Kidney (tissue), 14 donors: ENCODE data around the gene NHSL2. TPM values are rescaled to one million over a fixed set of nuclear protein-coding genes. Genes with fewer than 3 reads are reported as not detected.

Experiments
- DNase-seq, 5 donors: peaks; one replicate each; pipeline ENCODE4 v3.0.0-alpha.2; 2013 to 2020
- FAIRE-seq: peaks from 2 replicates; lab custom pipeline; 2012; peaks lifted over from hg19 to GRCh38; lab: Jason Lieb, UNC
- H3K27ac ChIP-seq, 2 donors: one replicate each; pipeline ENCODE4 v1.7.0; 2013; ENCODE audit warnings: low read depth in 2 of 2, low read length in 2 of 2, inconsistent platforms in 1 of 2
- H3K27me3 ChIP-seq: one replicate; pipeline ENCODE4 v1.7.1; 2013; ENCODE audit warnings: low read length, inconsistent platforms; ENCODE audit not compliant: control insufficient read depth, insufficient read depth
- H3K36me3 ChIP-seq, 3 donors: one replicate each; pipeline versions ENCODE4 v1.7.0 to v1.7.1; 2013; ENCODE audit warnings: low read length in 3 of 3, control low read depth in 1 of 3, inconsistent platforms in 1 of 3; ENCODE audit not compliant: insufficient read depth in 3 of 3, control insufficient read depth in 2 of 3
- H3K4me1 ChIP-seq, 3 donors: one replicate each; pipeline versions ENCODE4 v1.7.0 to v1.7.1; 2013; ENCODE audit warnings: low read length in 3 of 3, inconsistent platforms in 1 of 3, low read depth in 1 of 3; ENCODE audit not compliant: control insufficient read depth in 2 of 3, insufficient read depth in 2 of 3
- H3K4me3 ChIP-seq, 3 donors: one replicate each; pipeline versions ENCODE4 v1.7.0 to v1.8.1; 2013; ENCODE audit warnings: low read length in 3 of 3, control low read depth in 1 of 3, inconsistent platforms in 1 of 3
- H3K9ac ChIP-seq, 3 donors: one replicate each; pipeline versions ENCODE4 v1.7.0 to v1.7.1; 2013; ENCODE audit warnings: low read length in 3 of 3, control low read depth in 1 of 3, inconsistent platforms in 1 of 3
- H3K9me3 ChIP-seq, 3 donors: one replicate each; pipeline versions ENCODE4 v1.7.0 to v1.7.1; 2013; ENCODE audit warnings: low read length in 3 of 3, control low read depth in 1 of 3, inconsistent platforms in 1 of 3; ENCODE audit not compliant: control insufficient read depth in 2 of 3, insufficient read depth in 1 of 3
- intact Hi-C: fragments of 100-400 bp; cut with DNase I; formaldehyde crosslinking; loops from one replicate; pipeline ENCODE4 v1.11.1; 2022
- polyA plus RNA-seq: library from polyadenylated mRNA; stranded (reverse); fragments of 350-450 nt; fragmentation: Illumina TruSeq; extraction: RNeasy Lipid Tissue Mini Kit (QIAGEN cat#74804); gene quantifications from one replicate; pipeline ENCODE4 v1.2.3, GENCODE V29; 2014; ENCODE audit warnings: low read depth, low replicate concordance; ENCODE audit not compliant: insufficient read depth
- total RNA-seq: library from RNA; stranded (reverse); fragmentation: NEBNext Ultra II Directional; extraction: Animal tissue kit (Norgen Biotek cat#: 25700); gene quantifications from one replicate; pipeline ENCODE4 v1.2.1, GENCODE V29; 2021
- TF ChIP-seq, protein P1 (sequence below): IDR thresholded peaks from 3 replicates; pipeline ENCODE4 v1.5.1; 2012; ENCODE audit warnings: mild to moderate bottlenecking, moderate library complexity, borderline replicate concordance; ENCODE audit not compliant: insufficient read depth; ENCODE audit errors: extremely low read depth
- donor health status: control.
- donor health status: control.
- donor health status: control.
- donor health status: control.
- donor health status: control.
- donor health status: DM: yes; HTN: yes; CAD: no.
- donor health status: Normal renal cell carcinoma (clear cell type).

Gene NHSL2
- total and polyA plus RNA-seq, 2 donors from 2014 or later: 1.3 to 10.8 TPM

DNA sequence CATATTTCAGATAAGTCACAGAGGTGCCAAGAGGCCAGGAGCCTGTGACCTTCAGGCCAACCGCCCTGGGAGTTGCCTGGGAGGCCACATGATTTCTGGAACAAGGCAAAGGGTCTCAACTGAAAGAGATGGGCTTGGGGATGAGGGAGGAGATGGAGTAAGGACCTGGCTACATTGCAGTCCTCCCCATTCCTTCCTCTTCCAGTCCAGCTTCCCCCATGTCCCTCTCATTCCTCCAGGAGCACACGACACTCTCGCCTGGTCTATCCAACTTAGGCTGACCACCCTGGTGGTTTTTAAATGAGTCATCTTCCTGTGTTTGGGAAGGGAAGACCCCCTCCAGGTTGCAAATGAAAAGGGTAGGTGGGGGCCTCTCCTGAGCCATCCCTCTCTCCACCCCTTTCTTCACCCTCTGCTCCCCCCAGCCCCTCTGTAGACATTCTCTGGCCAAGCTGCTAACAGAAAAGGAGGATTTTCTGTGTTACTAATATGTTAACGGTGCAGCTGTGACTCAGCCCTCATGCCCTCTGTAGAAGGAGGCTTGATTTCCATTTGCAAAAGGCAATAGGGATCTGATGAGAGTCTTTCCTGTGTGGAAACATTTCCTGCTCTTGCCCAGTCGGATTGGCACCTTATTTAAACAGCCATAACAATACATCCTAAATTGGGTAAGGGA is 141.9 kb downstream of the NHSL2 start:
- Histone ChIP-seq H3K9me3 (no peaks in the 10 kb centered on the region), H3K27ac (no peak overlapping the region), H3K27me3 (peaks cover 5% of the 10 kb centered on the region), H3K9ac (no peak overlapping the region), H3K4me1 (no peaks in the 10 kb centered on the region), H3K4me3 (no peak overlapping the region), H3K36me3 (no peaks in the 10 kb centered on the region)
- intact Hi-C loops: no loop called here
- DNase-seq: no peak
- TF ChIP-seq, protein P1, sequence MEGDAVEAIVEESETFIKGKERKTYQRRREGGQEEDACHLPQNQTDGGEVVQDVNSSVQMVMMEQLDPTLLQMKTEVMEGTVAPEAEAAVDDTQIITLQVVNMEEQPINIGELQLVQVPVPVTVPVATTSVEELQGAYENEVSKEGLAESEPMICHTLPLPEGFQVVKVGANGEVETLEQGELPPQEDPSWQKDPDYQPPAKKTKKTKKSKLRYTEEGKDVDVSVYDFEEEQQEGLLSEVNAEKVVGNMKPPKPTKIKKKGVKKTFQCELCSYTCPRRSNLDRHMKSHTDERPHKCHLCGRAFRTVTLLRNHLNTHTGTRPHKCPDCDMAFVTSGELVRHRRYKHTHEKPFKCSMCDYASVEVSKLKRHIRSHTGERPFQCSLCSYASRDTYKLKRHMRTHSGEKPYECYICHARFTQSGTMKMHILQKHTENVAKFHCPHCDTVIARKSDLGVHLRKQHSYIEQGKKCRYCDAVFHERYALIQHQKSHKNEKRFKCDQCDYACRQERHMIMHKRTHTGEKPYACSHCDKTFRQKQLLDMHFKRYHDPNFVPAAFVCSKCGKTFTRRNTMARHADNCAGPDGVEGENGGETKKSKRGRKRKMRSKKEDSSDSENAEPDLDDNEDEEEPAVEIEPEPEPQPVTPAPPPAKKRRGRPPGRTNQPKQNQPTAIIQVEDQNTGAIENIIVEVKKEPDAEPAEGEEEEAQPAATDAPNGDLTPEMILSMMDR: no peak
- FAIRE-seq: no peak

GRCh38 chrX:72053508-72053907 is 142.9 kb downstream of the NHSL2 start:
- no peak for FAIRE-seq
- intact Hi-C loops: no loop called here
- TF ChIP-seq, protein P1: no peak

GRCh38 chrX:72054779-72055489 is 144.3 kb downstream of the NHSL2 start:
- no peak overlapping the region for H3K9ac ChIP-seq
- H3K27ac ChIP-seq: no peak overlapping the region
- no peak for DNase-seq
- H3K9me3 ChIP-seq: no peaks in the 10 kb centered on the region
- no peak for FAIRE-seq
- intact Hi-C loops: no loop called here
- H3K4me1 ChIP-seq: no peaks in the 10 kb centered on the region
- TF ChIP-seq, protein P1: no peak
- no peak overlapping the region for H3K4me3 ChIP-seq
- H3K36me3 ChIP-seq: no peaks in the 10 kb centered on the region
- H3K27me3 ChIP-seq: peaks cover 8% of the 10 kb centered on the region

More at GRCh38 chrX:72053508-72053907, 142.9 kb downstream of the NHSL2 start:
- H3K4me3 ChIP-seq: no peak overlapping the region
- H3K4me1 ChIP-seq: no peaks in the 10 kb centered on the region
- H3K27ac ChIP-seq: no peak overlapping the region
- H3K9ac ChIP-seq: no peak overlapping the region
- no peaks in the 10 kb centered on the region for H3K9me3 ChIP-seq
- H3K27me3 ChIP-seq: peaks cover 5% of the 10 kb centered on the region
- H3K36me3 ChIP-seq: no peaks in the 10 kb centered on the region
- no peak for DNase-seq
